ACHN (cell line): Measurements from ENCODE around the gene RNASE11.
"Not testable (repeated sequence)": the region's sequence is repeated elsewhere in the genome, so short reads cannot be mapped to it uniquely, and the experiment has no call there.

Source experiments
- DNase-seq: peaks from one replicate; pipeline ENCODE4 v3.0.0-alpha.2; 2015
- in situ Hi-C: cut with HindIII; loops from 2 replicates; pipeline ENCODE4 v1.10.0; 2017; ENCODE audit warnings: low sequenced_read_pairs, low pct_ligation_motif_present, low pct_unique_long_range_greater_than_20kb

The RNASE11 gene

GRCh38 chr14:20595726-20596125 lies 7.9 kb upstream of the RNASE11 start:
- in situ Hi-C loops, DNase-seq: not testable (repeated sequence)

- DNase-seq = no peak
- in situ Hi-C loops = no loop called here
These were observed 4.8 kb upstream of the RNASE11 start for GRCh38 chr14:20592574-20592973.

- no peak for DNase-seq
- in situ Hi-C loops = no loop called here
These were observed 3.4 kb upstream of the RNASE11 start, which contains the start of gene RNASE12 for GRCh38 chr14:20591235-20591634. Gene RNASE12, minus strand, starts transcription at chr14:20591376. Its CDS starts 653 bp downstream, at chr14:20590723.

- no peak for DNase-seq
- in situ Hi-C loops = no loop called here
These were observed 3.9 kb downstream of the RNASE11 start for GRCh38 chr14:20583908-20584307.

- in situ Hi-C loops = no loop called here
- no peak for DNase-seq
These were observed 4.7 kb downstream of the RNASE11 start for GRCh38 chr14:20583142-20583541.

- no peak for DNase-seq
- in situ Hi-C loops = no loop called here
These were observed 7.6 kb downstream of the RNASE11 start for GRCh38 chr14:20580242-20580641.

- in situ Hi-C loops = no loop called here
- no peak for DNase-seq
These were observed 8.9 kb downstream of the RNASE11 start for GRCh38 chr14:20578784-20579502.

- no peak for DNase-seq
- in situ Hi-C loops = no loop called here
These were observed 9.5 kb downstream of the RNASE11 start for GRCh38 chr14:20578325-20578724.

GRCh38 chr14:20572382-20572990 lies 15.3 kb downstream of the RNASE11 start:
- DNase-seq, in situ Hi-C loops: not testable (repeated sequence)

- in situ Hi-C loops, DNase-seq: not testable (repeated sequence)
These were observed 17.1 kb downstream of the RNASE11 start for GRCh38 chr14:20570720-20571119.

- in situ Hi-C loops, DNase-seq: not testable (repeated sequence)
These were observed 17.9 kb downstream of the RNASE11 start for GRCh38 chr14:20569865-20570264.

GRCh38 chr14:20569066-20569465 lies 18.7 kb downstream of the RNASE11 start:
- in situ Hi-C loops = no loop called here
- no peak for DNase-seq

GRCh38 chr14:20568393-20568792 lies 19.4 kb downstream of the RNASE11 start:
- no peak for DNase-seq
- in situ Hi-C loops = no loop called here

- in situ Hi-C loops, DNase-seq: not testable (repeated sequence)
These were observed 20.6 kb downstream of the RNASE11 start for GRCh38 chr14:20567199-20567598.

GRCh38 chr14:20564501-20564997 lies 23.3 kb downstream of the RNASE11 start:
- no peak for DNase-seq
- in situ Hi-C loops = no loop called here

GRCh38 chr14:20563971-20564370 lies 23.8 kb downstream of the RNASE11 start:
- no peak for DNase-seq
- in situ Hi-C loops = no loop called here

- in situ Hi-C loops = no loop called here
- no peak for DNase-seq
These were observed 26.8 kb downstream of the RNASE11 start, which contains the start of gene RNASE9 for GRCh38 chr14:20560961-20561360. Gene RNASE9, minus strand, starts transcription at chr14:20561047.

- DNase-seq = no peak
- in situ Hi-C loops = no loop called here
These were observed 28.3 kb downstream of the RNASE11 start for GRCh38 chr14:20559461-20559904.

GRCh38 chr14:20557212-20557542 lies 30.6 kb downstream of the RNASE11 start:
- in situ Hi-C loops = no loop called here

More at GRCh38 chr14:20557212-20557542, 30.6 kb downstream of the RNASE11 start:
- DNase-seq = no peak
